Activated T-cell treated with anti-CD3 and anti-CD28 coated beads for 1 hour (primary cell): Measurements from ENCODE around the gene PRODH.
"Not testable (repeated sequence)": the region's sequence is repeated elsewhere in the genome, so short reads cannot be mapped to it uniquely, and the experiment has no call there.

Experiments used
- DNase-seq: peaks from one replicate; pipeline ENCODE4 v3.0.0-alpha.2; 2020; ENCODE audit warnings: low read depth

PRODH gene

GRCh38 chr22:18953128-18953527, 17.0 kb upstream of the PRODH start:
- DNase-seq, result not testable (repeated sequence)

DNA sequence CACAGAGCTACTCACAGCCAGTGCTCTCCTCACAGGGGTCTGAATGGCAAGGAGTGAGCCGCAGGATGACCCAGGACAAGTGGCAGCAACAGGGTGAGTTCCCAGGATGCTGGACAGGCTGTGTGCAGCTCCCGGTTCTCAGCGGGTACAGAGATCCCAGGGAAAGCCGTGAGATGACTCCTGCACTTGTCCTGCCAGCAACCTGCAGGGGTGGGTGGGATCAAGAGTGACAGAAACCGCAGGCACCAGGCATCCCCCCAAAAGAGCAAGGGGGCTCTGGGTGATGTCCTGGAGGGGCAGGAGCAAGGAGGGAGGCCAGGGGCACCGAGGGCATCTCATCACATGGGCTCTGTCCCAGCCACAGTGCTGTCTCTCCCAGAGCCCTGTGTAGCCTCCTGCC, 15.9 kb upstream of the PRODH start:
- no peak for DNase-seq

DNA sequence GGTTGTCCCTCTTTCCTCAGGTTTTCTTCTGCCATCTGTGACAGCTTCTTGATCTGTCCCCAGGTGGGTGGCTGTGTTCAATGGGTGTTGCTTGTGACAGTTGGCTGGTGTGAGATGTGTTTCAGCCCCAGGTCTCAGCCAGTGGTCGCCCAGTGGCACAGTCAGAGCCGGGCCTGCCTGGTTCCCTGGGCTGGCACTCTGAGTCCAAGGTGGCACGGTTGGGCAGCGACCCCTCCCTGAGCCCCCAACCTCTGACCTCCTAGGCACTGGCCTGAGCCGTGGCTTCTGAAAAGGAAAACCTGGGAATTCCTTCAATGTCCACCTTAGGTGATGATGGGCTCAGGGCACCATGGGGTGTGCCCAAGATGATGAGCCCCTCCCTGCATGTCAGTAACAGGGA, 14.0 kb upstream of the PRODH start:
- no peak for DNase-seq

DNA sequence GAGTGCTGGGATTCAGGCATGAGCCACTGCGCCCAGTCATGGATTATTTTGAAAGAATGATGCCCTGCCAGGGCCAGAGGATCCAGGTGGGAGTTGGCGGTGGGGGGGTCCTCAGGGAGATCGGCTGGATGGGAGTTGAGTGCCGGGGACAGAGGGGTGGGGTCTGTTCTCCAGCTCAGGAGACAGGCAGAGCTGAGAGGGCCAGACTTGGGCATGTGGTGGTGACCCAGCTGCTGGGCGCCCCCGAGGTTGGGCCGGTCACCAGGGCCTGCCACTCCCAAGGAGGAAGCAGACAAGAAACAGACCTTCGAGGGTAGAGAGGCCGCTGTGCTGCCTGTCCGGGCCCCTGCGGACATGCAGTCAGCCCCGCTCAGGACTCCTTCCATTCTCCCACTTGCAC, 11.8 kb upstream of the PRODH start:
- no peak for DNase-seq

- DNase-seq, result not testable (repeated sequence)
Measured at GRCh38 chr22:18947105-18947504, 11.0 kb upstream of the PRODH start.

- not testable (repeated sequence) for DNase-seq
Measured at GRCh38 chr22:18938691-18939090, 2.6 kb upstream of the PRODH start.

DNA sequence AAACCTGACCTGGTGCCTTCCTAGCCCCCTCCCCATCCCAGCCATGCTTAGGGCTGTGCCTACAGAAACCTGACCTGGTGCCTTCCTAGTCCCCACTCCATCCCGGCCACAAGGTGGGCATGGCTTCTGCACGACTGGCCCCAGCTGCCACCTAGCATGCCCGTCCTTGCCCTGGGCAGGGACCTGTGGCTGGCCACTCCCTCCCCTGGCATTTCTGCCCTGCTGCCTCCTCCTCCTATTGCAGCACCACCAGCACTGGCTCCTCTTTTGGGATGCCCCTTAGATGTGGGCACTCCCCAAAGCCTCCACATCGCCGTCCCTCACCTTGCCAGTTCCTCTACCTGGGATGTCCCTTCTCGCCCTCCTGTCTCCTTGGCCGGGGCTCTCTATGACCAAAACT, 1.4 kb downstream of the PRODH start:
- DNase-seq, result not testable (repeated sequence)

DNA sequence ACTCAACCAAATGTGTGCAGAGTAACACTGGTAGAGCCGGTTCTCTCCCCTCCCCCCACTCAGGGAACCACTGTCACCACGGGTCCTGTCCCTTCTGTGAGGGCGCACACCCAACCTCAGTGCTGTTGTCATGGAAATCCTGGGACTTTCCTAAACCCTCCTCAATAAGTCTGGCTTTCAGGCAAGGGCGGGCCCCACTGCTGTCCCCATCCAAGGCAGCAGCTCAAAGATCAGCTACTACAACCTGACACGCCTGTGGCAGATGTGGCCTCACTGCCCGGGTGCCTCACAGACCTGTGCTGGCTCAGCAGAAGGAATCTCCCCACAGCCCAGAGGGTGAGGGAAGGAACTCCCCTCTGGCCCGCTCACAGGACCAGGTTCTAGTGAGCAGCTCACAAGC, 2.2 kb downstream of the PRODH start:
- DNase-seq, result no peak

GRCh38 chr22:18931905-18932652, 4.0 kb downstream of the PRODH start:
- DNase-seq, result no peak

DNA sequence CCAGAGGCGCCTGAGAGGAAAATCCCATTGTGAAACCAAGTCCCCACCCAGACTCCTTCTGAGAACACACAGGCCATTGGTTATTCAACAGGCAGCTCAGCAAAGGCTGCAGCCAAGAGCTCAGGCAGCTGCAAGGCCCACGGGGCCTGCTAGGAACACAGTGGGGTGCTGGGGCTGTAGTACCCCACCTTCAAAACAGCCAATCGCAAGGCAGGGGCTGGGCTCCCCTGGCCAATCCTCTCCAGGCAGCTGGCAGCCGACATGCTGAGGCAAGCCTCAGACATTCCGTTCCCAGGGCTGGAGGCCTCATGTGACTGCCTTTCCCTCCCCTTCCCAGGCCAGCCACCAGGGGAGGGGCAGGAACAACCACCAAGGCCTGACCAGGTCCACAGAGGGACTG, 6.6 kb downstream of the PRODH start:
- no peak for DNase-seq

DNA sequence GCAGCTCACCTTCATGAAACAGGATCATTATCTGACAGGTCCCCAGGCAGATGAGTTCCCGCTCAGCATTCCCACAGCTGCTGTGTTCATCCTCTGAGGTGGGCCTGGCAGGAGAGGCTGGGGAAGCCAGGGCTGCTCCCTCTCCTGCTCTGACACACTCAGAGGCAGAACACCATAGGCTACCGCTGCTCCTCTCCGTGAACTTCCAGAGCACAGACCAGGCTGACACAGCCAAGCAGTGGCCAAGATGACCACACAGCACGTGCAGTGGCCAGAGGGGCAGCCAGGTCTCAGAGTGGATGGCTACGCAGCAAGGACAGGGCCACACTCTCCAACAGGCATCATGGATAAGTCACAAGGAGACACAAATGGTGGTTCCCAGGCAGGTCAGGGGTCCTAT, 8.5 kb downstream of the PRODH start:
- no peak for DNase-seq

GRCh38 chr22:18927020-18927419, 9.1 kb downstream of the PRODH start:
- no peak for DNase-seq

GRCh38 chr22:18925368-18926064, 10.6 kb downstream of the PRODH start:
- DNase-seq, result no peak

- not testable (repeated sequence) for DNase-seq
Measured at GRCh38 chr22:18920257-18920902, 15.7 kb downstream of the PRODH start.

DNA sequence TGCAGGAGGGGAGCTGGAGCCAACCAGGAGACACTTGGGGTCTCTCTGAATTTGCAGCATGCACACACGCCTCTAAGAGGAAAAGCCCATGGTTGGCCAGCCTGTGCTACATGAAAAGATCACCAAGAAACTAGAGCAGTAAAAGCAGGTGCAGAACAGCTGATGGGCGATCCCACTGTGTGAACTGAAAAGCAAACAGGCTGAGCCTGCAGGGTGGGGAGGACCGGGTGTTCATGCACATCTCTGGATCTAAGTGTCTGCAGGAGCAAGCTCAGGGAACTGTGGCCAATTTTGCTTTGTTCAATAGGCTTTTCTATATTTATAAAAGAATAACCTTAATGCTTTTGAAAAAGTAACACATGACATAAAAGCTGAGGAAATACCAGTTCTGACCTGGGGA, 18.3 kb downstream of the PRODH start:
- not testable (repeated sequence) for DNase-seq

DNA sequence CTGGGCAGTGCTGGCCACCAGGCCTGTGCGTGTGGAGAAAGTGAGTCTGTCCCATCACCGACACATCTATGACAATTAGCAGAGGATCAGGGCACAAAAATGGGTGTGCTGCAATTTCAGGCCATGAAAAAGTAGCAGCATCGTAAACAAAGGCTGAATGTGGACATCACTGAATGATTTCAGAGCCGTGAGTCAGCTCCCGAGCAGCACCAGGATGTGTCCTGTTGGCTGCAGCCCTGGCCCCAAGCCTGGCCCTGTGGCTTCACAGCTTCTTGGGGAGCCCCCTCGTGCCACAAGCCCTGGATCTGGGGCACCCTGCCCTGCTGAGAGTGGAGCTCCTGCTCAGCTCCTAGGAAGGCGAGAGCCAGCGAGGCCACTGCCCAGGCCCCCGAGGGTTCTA, 20.5 kb downstream of the PRODH start:
- DNase-seq, result not testable (repeated sequence)

- DNase-seq, result not testable (repeated sequence)
Measured at GRCh38 chr22:18914558-18914957, 21.5 kb downstream of the PRODH start.

GRCh38 chr22:18912264-18912946, 23.7 kb downstream of the PRODH start:
- DNase-seq, result not testable (repeated sequence)

GRCh38 chr22:18911535-18911934, 24.6 kb downstream of the PRODH start:
- DNase-seq, result not testable (repeated sequence)

DNA sequence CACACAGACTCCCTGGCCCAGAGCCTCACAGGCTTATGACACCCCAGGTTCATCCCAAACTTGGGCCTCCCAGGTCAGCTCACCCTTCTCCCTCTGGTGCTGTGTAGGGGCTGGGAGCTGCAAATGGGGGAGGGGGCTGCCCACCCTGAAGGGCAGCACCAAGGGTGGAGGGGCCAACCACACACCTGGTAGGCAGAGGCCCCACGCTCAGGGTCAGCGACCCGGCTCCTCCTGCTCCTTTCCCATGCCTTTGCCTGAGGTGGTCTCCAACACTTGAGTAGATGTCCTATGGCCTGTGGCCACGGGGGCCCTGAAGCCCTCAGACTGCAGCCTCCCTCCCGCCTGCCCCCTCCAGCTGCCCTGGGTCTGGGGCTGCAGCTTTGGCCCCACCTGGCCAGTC, 26.5 kb downstream of the PRODH start:
- DNase-seq, result no peak

- DNase-seq, result no peak
Measured at GRCh38 chr22:18906896-18907295, 29.2 kb downstream of the PRODH start.

GRCh38 chr22:18906410-18906745, 29.7 kb downstream of the PRODH start:
- DNase-seq, result not testable (repeated sequence)
